Measurements from ENCODE around the gene BCKDHA.
A peak's percentile ranks its signal among the peaks of the same experiment; 100 is the strongest.
"Not testable (repeated sequence)": the region's sequence is repeated elsewhere in the genome, so short reads cannot be mapped to it uniquely, and the experiment has no call there.

The BCKDHA gene

GRCh38 chr19:41426116-41426841, 28.7 kb downstream of the BCKDHA start:
- DNase-seq (ENCODE audit: low read depth) = no peak

- DNase-seq (ENCODE audit: low read depth) = peak; percentile 75
Measured at GRCh38 chr19:41426952-41427646, 29.5 kb downstream of the BCKDHA start, which contains the start of gene B3GNT8. Gene B3GNT8, minus strand, starts transcription at chr19:41427374. Its CDS starts 596 bp downstream, at chr19:41426778.

GRCh38 chr19:41427647-41428480, 30.2 kb downstream of the BCKDHA start:
- DNase-seq (ENCODE audit: low read depth) = peak; percentile 33

- no peak for DNase-seq (ENCODE audit: low read depth)
Measured at GRCh38 chr19:41428481-41428859, 30.9 kb downstream of the BCKDHA start.

- DNase-seq (ENCODE audit: low read depth) = peak; percentile 15
Measured at GRCh38 chr19:41430922-41431321, 33.3 kb downstream of the BCKDHA start.

GRCh38 chr19:41431426-41432386, 34.1 kb downstream of the BCKDHA start:
- DNase-seq (ENCODE audit: low read depth) = peak; percentile 43

- DNase-seq (ENCODE audit: low read depth) = no peak
Measured at GRCh38 chr19:41433171-41433570, 35.6 kb downstream of the BCKDHA start.

- no peak for DNase-seq (ENCODE audit: low read depth)
Measured at GRCh38 chr19:41434450-41434849, 36.8 kb downstream of the BCKDHA start.

- not testable (repeated sequence) for DNase-seq (ENCODE audit: low read depth)
Measured at GRCh38 chr19:41435376-41435775, 37.8 kb downstream of the BCKDHA start.

GRCh38 chr19:41435936-41436673, 38.5 kb downstream of the BCKDHA start:
- no peak for DNase-seq (ENCODE audit: low read depth)

- no peak for DNase-seq (ENCODE audit: low read depth)
Measured at GRCh38 chr19:41436674-41436951, 39.0 kb downstream of the BCKDHA start.

- no peak for DNase-seq (ENCODE audit: low read depth)
Measured at GRCh38 chr19:41437944-41438574, 40.4 kb downstream of the BCKDHA start.

GRCh38 chr19:41439441-41440222, 42.0 kb downstream of the BCKDHA start, which contains the start of gene DMAC2:
Gene DMAC2, minus strand, starts transcription at chr19:41439912. Its CDS starts 13 bp downstream, at chr19:41439899.
- DNase-seq (ENCODE audit: low read depth) = peak; percentile 99

- DNase-seq (ENCODE audit: low read depth) = no peak
Measured at GRCh38 chr19:41441321-41441945, 43.8 kb downstream of the BCKDHA start.

GRCh38 chr19:41442473-41443355, 45.1 kb downstream of the BCKDHA start, which contains the start of gene ERICH4:
Gene ERICH4, plus strand, starts transcription at chr19:41443156. Its CDS starts 14 bp downstream, at chr19:41443170.
- no peak for DNase-seq (ENCODE audit: low read depth)

- no peak for DNase-seq (ENCODE audit: low read depth)
Measured at GRCh38 chr19:41443813-41444455, 46.3 kb downstream of the BCKDHA start.

GRCh38 chr19:41445575-41445974, 48.0 kb downstream of the BCKDHA start:
- DNase-seq (ENCODE audit: low read depth) = no peak
